ENCODE data around the gene EYS.

GRCh38 chr6:65280060-65280459 lies 427.0 kb downstream of the EYS start:
- no peak for TF ChIP-seq TAF7 (optimal IDR thresholded peaks at IDR 0.05; ENCODE audit: borderline replicate concordance, low read depth, low read length)
- TF ChIP-seq KDM5A (IDR thresholded peaks at IDR 0.05; ENCODE audit: low read length): no peak
- TF ChIP-seq KDM1A (IDR thresholded peaks at IDR 0.05; ENCODE audit: borderline replicate concordance, low read length): no peak
- TF ChIP-seq RAD21 (IDR thresholded peaks at IDR 0.05 in 1 of 2, conservative IDR thresholded peaks at IDR 0.05 in 1 of 2; ENCODE audit: low read depth in 2 of 2, low read length in 2 of 2): no peak
- no peak for TF ChIP-seq ATF3 (IDR thresholded peaks at IDR 0.05; ENCODE audit: insufficient read depth, low read depth, low read length)
- no peak for TF ChIP-seq CHD2 (IDR thresholded peaks at IDR 0.05; ENCODE audit: low read length)

Data from H1 (cell line).